Left ventricle myocardium inferior (tissue), 1 donor: ENCODE measurements around the gene COQ10A. TPM values are rescaled to one million over a fixed set of nuclear protein-coding genes. Genes with fewer than 3 reads are reported as not detected.
A peak's percentile ranks its signal among the peaks of the same experiment; 100 is the strongest.

Experiments
- DNase-seq: peaks from one replicate; pipeline ENCODE4 v3.0.0-alpha.2; 2020
- H3K27ac ChIP-seq: fragments of 200-600 bp; replicated peaks from 2 replicates; pipeline ENCODE4 v1.8.0; 2021
- H3K27me3 ChIP-seq: fragments of 200-600 bp; 2 replicates; pipeline ENCODE4 v1.8.0; 2021; ENCODE audit warnings: low read depth
- H3K36me3 ChIP-seq: fragments of 200-600 bp; 2 replicates; pipeline ENCODE4 v1.8.0; 2021
- H3K4me1 ChIP-seq: fragments of 200-600 bp; 2 replicates; pipeline ENCODE4 v1.8.0; 2021
- H3K4me3 ChIP-seq: fragments of 200-600 bp; 2 replicates; pipeline ENCODE4 v1.8.0; 2021; ENCODE audit warnings: mild to moderate bottlenecking, moderate library complexity
- H3K9me3 ChIP-seq: fragments of 200-600 bp; replicated peaks from 2 replicates; pipeline ENCODE4 v1.8.0; 2021
- CTCF ChIP-seq: fragments of 200-600 bp; IDR thresholded peaks from 2 replicates; pipeline ENCODE4 v1.8.0; 2021; ENCODE audit warnings: antibody characterized with exemption, mild to moderate bottlenecking, borderline replicate concordance
- intact Hi-C: fragments of 100-400 bp; cut with micrococcal nuclease; formaldehyde crosslinking; loops from one replicate; pipeline ENCODE4 v1.11.0; 2022
- total RNA-seq: library from RNA; stranded (reverse); fragmentation: NEBNext Ultra II Directional; extraction: Animal tissue kit (Norgen Biotek cat#: 25700); gene quantifications from one replicate; pipeline ENCODE4 v1.2.1, GENCODE V29; 2021
- donor health status: DM: no; HTN: yes; CAD: no; lungs with severe emphysema.

Gene COQ10A
- total RNA-seq, 1 donor from 2014 or later, result 203 TPM

- H3K4me1 ChIP-seq, result peaks cover 63% of the 10 kb centered on the region
Measured at GRCh38 chr12:56222531-56222895, 44.2 kb upstream of the COQ10A start.

GRCh38 chr12:56223571-56224101 is 43.1 kb upstream of the COQ10A start:
- H3K4me3 ChIP-seq, result peak overlapping the region; percentile 81
- no peak for DNase-seq
- intact Hi-C loops, result no loop called here
- H3K9me3 ChIP-seq, result no peaks in the 10 kb centered on the region
- H3K36me3 ChIP-seq, result peaks cover 6% of the 10 kb centered on the region
- H3K27ac ChIP-seq, result peak overlapping the region; percentile 99
- H3K4me1 ChIP-seq, result peaks cover 62% of the 10 kb centered on the region
- TF ChIP-seq CTCF, result no peak
- H3K27me3 ChIP-seq, result no peaks in the 10 kb centered on the region

More at GRCh38 chr12:56222531-56222895, 44.2 kb upstream of the COQ10A start:
- peak overlapping the region; percentile 81 for H3K4me3 ChIP-seq
- no peak for DNase-seq
- H3K27me3 ChIP-seq, result no peaks in the 10 kb centered on the region
- intact Hi-C loops, result no loop called here
- H3K9me3 ChIP-seq, result no peaks in the 10 kb centered on the region
- H3K27ac ChIP-seq, result peak overlapping the region; percentile 99
- no peak for TF ChIP-seq CTCF
- peaks cover 4% of the 10 kb centered on the region for H3K36me3 ChIP-seq

DNA sequence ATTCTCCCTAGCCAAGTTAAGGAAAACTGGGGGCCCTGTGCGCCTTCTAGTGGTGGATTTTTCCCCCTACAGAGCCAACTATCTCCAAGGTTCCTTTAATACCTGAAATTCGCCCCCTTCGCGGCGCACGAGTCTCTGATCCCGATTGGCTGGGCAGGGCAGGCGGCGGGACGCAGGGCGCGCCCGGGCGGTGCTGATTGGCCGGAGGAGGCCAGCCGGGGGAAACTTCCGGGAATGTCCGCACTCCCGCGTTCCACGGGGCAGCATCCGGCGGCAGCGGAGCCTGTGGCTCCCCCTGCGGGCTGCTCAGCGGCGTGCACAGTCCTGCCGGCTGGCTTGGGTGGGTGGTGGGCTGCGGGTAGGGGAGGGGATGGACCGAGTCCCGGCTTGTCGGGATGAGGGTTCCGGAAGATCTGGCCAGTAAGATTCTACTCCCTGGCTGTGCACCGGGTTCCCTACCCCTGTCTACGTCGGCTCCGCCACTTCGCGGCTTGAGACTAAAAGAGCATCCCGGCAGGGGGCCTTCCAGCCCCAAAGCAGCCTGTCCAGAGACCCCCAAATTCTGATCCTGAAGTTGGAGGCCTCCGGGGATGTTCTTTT is 42.5 kb upstream of the COQ10A start, which contains the start of gene NABP2:
NABP2 (plus strand) TSS at position 241 of the 600 bp plus-strand sequence. CDS start 515 bp downstream, outside the sequence.
- peak; percentile 99 for DNase-seq
- H3K27me3 ChIP-seq, result no peaks in the 10 kb centered on the region
- H3K27ac ChIP-seq, result peak within 1 kb of the TSS; percentile 99
- intact Hi-C loops, result no loop called here
- peak; percentile 91 for TF ChIP-seq CTCF
- no peaks in the 10 kb centered on the region for H3K9me3 ChIP-seq
- H3K36me3 ChIP-seq, result peaks cover 11% of the 10 kb centered on the region
- peaks cover 56% of the 10 kb centered on the region for H3K4me1 ChIP-seq
- peak within 1 kb of the TSS; percentile 81 for H3K4me3 ChIP-seq

DNA sequence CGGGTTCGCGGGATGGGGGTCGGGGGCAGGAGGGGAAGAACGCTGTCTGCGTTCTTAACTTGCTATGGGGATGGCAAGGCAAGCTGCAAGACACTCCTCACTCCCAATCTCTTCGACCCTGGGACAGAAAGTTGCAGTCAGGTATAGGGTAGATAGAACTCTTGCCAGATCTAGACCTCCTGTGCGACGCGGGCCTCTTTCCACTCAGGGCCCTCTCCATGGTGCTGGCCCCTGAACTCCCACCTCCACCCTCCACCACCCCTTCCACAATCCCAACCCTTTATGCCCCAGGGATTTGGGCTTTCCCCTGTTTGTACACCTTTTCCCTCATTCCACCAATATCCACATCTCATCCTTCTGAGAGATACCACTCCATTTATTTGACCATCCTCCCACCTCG is 41.8 kb upstream of the COQ10A start:
- no peak for DNase-seq
- Histone ChIP-seq H3K36me3 (peaks cover 13% of the 10 kb centered on the region), H3K4me1 (peaks cover 49% of the 10 kb centered on the region), H3K9me3 (no peaks in the 10 kb centered on the region), H3K27me3 (no peaks in the 10 kb centered on the region), H3K27ac (peak overlapping the region; percentile 99), H3K4me3 (peak overlapping the region; percentile 81)
- no peak for TF ChIP-seq CTCF
- intact Hi-C loops, result no loop called here

- H3K4me3 ChIP-seq, result no peak overlapping the region
- no peak overlapping the region for H3K27ac ChIP-seq
- TF ChIP-seq CTCF, result no peak
- peaks cover 13% of the 10 kb centered on the region for H3K36me3 ChIP-seq
- no peaks in the 10 kb centered on the region for H3K9me3 ChIP-seq
- DNase-seq, result no peak
- H3K27me3 ChIP-seq, result no peaks in the 10 kb centered on the region
- H3K4me1 ChIP-seq, result peaks cover 11% of the 10 kb centered on the region
- intact Hi-C loops, result no loop called here
Measured at GRCh38 chr12:56229082-56229481, 37.7 kb upstream of the COQ10A start.
